ENCODE measurements around the gene BMP8B.

GRCh38 chr1:39735731-39736130 lies 52.9 kb downstream of the BMP8B start:
- TF ChIP-seq, protein P1, sequence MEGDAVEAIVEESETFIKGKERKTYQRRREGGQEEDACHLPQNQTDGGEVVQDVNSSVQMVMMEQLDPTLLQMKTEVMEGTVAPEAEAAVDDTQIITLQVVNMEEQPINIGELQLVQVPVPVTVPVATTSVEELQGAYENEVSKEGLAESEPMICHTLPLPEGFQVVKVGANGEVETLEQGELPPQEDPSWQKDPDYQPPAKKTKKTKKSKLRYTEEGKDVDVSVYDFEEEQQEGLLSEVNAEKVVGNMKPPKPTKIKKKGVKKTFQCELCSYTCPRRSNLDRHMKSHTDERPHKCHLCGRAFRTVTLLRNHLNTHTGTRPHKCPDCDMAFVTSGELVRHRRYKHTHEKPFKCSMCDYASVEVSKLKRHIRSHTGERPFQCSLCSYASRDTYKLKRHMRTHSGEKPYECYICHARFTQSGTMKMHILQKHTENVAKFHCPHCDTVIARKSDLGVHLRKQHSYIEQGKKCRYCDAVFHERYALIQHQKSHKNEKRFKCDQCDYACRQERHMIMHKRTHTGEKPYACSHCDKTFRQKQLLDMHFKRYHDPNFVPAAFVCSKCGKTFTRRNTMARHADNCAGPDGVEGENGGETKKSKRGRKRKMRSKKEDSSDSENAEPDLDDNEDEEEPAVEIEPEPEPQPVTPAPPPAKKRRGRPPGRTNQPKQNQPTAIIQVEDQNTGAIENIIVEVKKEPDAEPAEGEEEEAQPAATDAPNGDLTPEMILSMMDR (IDR thresholded peaks at IDR 0.05) = no peak
- no peak for TF ChIP-seq ZFX (IDR thresholded peaks at IDR 0.05; ENCODE audit: borderline replicate concordance)

Measured in 22Rv1 (cell line).